Activated CD8-positive, alpha-beta T cell treated with anti-CD3 and anti-CD28 coated beads, Interleukin-2, amount 10 ng/mL, durations not matched to agents 7 days and 5 days (primary cell): Measurements from ENCODE around the gene CFAP221. TPM values are rescaled to one million over a fixed set of nuclear protein-coding genes. Genes with fewer than 3 reads are reported as not detected.
A peak's percentile ranks its signal among the peaks of the same experiment; 100 is the strongest.

Source experiments
- ATAC-seq: fragments of 150-1000 bp; cut with Tn5 transposase; one replicate; pipeline ENCODE4 v1.10.0; 2021; ENCODE audit warnings: moderate library complexity
- CTCF ChIA-PET: fragments of 350-600 bp; sonication (Branson Sonifier 250); formaldehyde crosslinking; loops from one replicate; lab custom pipeline; 2021; ENCODE audit warnings: antibody characterized with exemption; lab: Charles Lee
- POLR2A ChIA-PET: fragments of 350-600 bp; sonication (Branson Sonifier 250); formaldehyde crosslinking; loops from one replicate; lab custom pipeline; 2021; ENCODE audit warnings: antibody characterized with exemption; lab: Charles Lee
- DNase-seq: peaks from one replicate; pipeline ENCODE4 v3.0.0-alpha.2; 2020
- H3K27ac Mint-ChIP-seq: one replicate; pipeline ENCODE4 v1.8.0; 2021; ENCODE audit warnings: mild to moderate bottlenecking, mixed read lengths
- H3K27me3 Mint-ChIP-seq: one replicate; pipeline ENCODE4 v1.8.0; 2021; ENCODE audit warnings: low read depth, mixed read lengths
- H3K36me3 Mint-ChIP-seq: one replicate; pipeline ENCODE4 v1.8.0; 2021; ENCODE audit warnings: low read depth, mixed read lengths
- H3K4me1 Mint-ChIP-seq: one replicate; pipeline ENCODE4 v1.8.0; 2021; ENCODE audit warnings: low read depth, mixed read lengths
- H3K4me3 Mint-ChIP-seq: one replicate; pipeline ENCODE4 v1.8.0; 2021; ENCODE audit warnings: mild to moderate bottlenecking, mixed read lengths
- H3K9me3 Mint-ChIP-seq: one replicate; pipeline ENCODE4 v1.8.0; 2022; ENCODE audit warnings: mixed read lengths; ENCODE audit not compliant: insufficient read depth
- total RNA-seq, 2 experiments: library from RNA; stranded (reverse); gene quantifications; one replicate each; pipeline ENCODE4 v1.2.3, GENCODE V29; 2021

CFAP221 gene
- total RNA-seq, 2 experiments from 2014 or later = not detected

- peaks cover 7% of the 10 kb centered on the region for H3K36me3 Mint-ChIP-seq
- no peaks in the 10 kb centered on the region for H3K27me3 Mint-ChIP-seq
- no peak for DNase-seq
- no peak overlapping the region for H3K27ac Mint-ChIP-seq
- no peak overlapping the region for H3K4me3 Mint-ChIP-seq
- CTCF ChIA-PET = no interaction called here
- POLR2A ChIA-PET = no interaction called here
- ATAC-seq = no peak
- no peaks in the 10 kb centered on the region for H3K9me3 Mint-ChIP-seq
- peaks cover 15% of the 10 kb centered on the region for H3K4me1 Mint-ChIP-seq
Observed at GRCh38 chr2:119684518-119684917, 140.3 kb downstream of the CFAP221 start.

- Mint-ChIP-seq H3K27ac (no peak overlapping the region), H3K27me3 (no peaks in the 10 kb centered on the region), H3K36me3 (peaks cover 3% of the 10 kb centered on the region), H3K4me3 (no peak overlapping the region), H3K9me3 (no peaks in the 10 kb centered on the region), H3K4me1 (no peaks in the 10 kb centered on the region)
- ChIA-PET POLR2A (no interaction called here), CTCF (no interaction called here)
- ATAC-seq (no peak), DNase-seq (no peak)
Observed at GRCh38 chr2:119688616-119689015, 144.4 kb downstream of the CFAP221 start.

- Mint-ChIP-seq H3K9me3 (no peaks in the 10 kb centered on the region), H3K27me3 (no peaks in the 10 kb centered on the region), H3K4me1 (no peaks in the 10 kb centered on the region), H3K4me3 (no peak overlapping the region), H3K27ac (no peak overlapping the region), H3K36me3 (peaks cover 3% of the 10 kb centered on the region)
- ATAC-seq (no peak), DNase-seq (no peak)
- ChIA-PET POLR2A (no interaction called here), CTCF (no interaction called here)
Observed at GRCh38 chr2:119689218-119689617, 145.0 kb downstream of the CFAP221 start.

GRCh38 chr2:119691189-119691588 lies 146.9 kb downstream of the CFAP221 start:
- Mint-ChIP-seq H3K4me1 (peaks cover 10% of the 10 kb centered on the region), H3K36me3 (peaks cover 3% of the 10 kb centered on the region), H3K9me3 (no peaks in the 10 kb centered on the region), H3K27me3 (no peaks in the 10 kb centered on the region), H3K4me3 (no peak overlapping the region), H3K27ac (no peak overlapping the region)
- no peak for ATAC-seq
- no peak for DNase-seq
- ChIA-PET POLR2A (no interaction called here), CTCF (interaction anchor here (1.0 kb wide), 1 partner anchor 484 kb away, joined by 3 read pairs; no protein-coding TSS in a partner anchor)

GRCh38 chr2:119691651-119692245 lies 147.5 kb downstream of the CFAP221 start:
- ChIA-PET CTCF (interaction anchor here (1.0 to 1.2 kb wide), 2 partner anchors 11 to 483 kb away, joined by 3 read pairs; no protein-coding TSS in a partner anchor), POLR2A (no interaction called here)
- Mint-ChIP-seq H3K27ac (no peak overlapping the region), H3K4me3 (no peak overlapping the region), H3K4me1 (peaks cover 13% of the 10 kb centered on the region), H3K27me3 (no peaks in the 10 kb centered on the region), H3K9me3 (no peaks in the 10 kb centered on the region), H3K36me3 (peaks cover 3% of the 10 kb centered on the region)
- DNase-seq = no peak
- ATAC-seq = no peak

GRCh38 chr2:119692310-119692709 lies 148.1 kb downstream of the CFAP221 start:
- ChIA-PET CTCF (interaction anchor here (1.0 to 1.2 kb wide), 2 partner anchors 11 to 483 kb away, joined by 3 read pairs; no protein-coding TSS in a partner anchor), POLR2A (no interaction called here)
- no peak for DNase-seq
- ATAC-seq = no peak
- no peaks in the 10 kb centered on the region for H3K27me3 Mint-ChIP-seq
- H3K36me3 Mint-ChIP-seq = peaks cover 3% of the 10 kb centered on the region
- H3K9me3 Mint-ChIP-seq = no peaks in the 10 kb centered on the region
- H3K4me1 Mint-ChIP-seq = peaks cover 13% of the 10 kb centered on the region
- H3K4me3 Mint-ChIP-seq = no peak overlapping the region
- no peak overlapping the region for H3K27ac Mint-ChIP-seq

- CTCF ChIA-PET = interaction anchor here (1.2 kb wide), 1 partner anchor 10 kb away, joined by 3 read pairs; no protein-coding TSS in a partner anchor
- DNase-seq (no peak), ATAC-seq (no peak)
- H3K4me3 Mint-ChIP-seq = no peak overlapping the region
- no peaks in the 10 kb centered on the region for H3K27me3 Mint-ChIP-seq
- peaks cover 3% of the 10 kb centered on the region for H3K36me3 Mint-ChIP-seq
- H3K4me1 Mint-ChIP-seq = peaks cover 19% of the 10 kb centered on the region
- no peak overlapping the region for H3K27ac Mint-ChIP-seq
- POLR2A ChIA-PET = no interaction called here
- H3K9me3 Mint-ChIP-seq = no peaks in the 10 kb centered on the region
Observed at GRCh38 chr2:119692954-119693353, 148.7 kb downstream of the CFAP221 start.

- H3K27ac Mint-ChIP-seq = no peak overlapping the region
- CTCF ChIA-PET = no interaction called here
Observed at GRCh38 chr2:119693567-119693966, 149.3 kb downstream of the CFAP221 start.

GRCh38 chr2:119693967-119694366 lies 149.7 kb downstream of the CFAP221 start:
- Mint-ChIP-seq H3K27ac (no peak overlapping the region), H3K36me3 (peaks cover 3% of the 10 kb centered on the region), H3K9me3 (no peaks in the 10 kb centered on the region), H3K4me3 (no peak overlapping the region), H3K4me1 (peaks cover 23% of the 10 kb centered on the region), H3K27me3 (no peaks in the 10 kb centered on the region)
- ChIA-PET CTCF (no interaction called here), POLR2A (no interaction called here)
- DNase-seq (no peak), ATAC-seq (no peak)

More at GRCh38 chr2:119693567-119693966, 149.3 kb downstream of the CFAP221 start:
- POLR2A ChIA-PET = no interaction called here
- DNase-seq = no peak
- Mint-ChIP-seq H3K4me3 (no peak overlapping the region), H3K9me3 (no peaks in the 10 kb centered on the region), H3K4me1 (peaks cover 23% of the 10 kb centered on the region), H3K27me3 (no peaks in the 10 kb centered on the region), H3K36me3 (peaks cover 3% of the 10 kb centered on the region)
- ATAC-seq = no peak

GRCh38 chr2:119694470-119694844 lies 150.2 kb downstream of the CFAP221 start:
- H3K27ac Mint-ChIP-seq = no peak overlapping the region
- ChIA-PET POLR2A (interaction anchor here (0.8 kb wide), 1 partner anchor 16 kb away, joined by 3 read pairs; the partner anchor contains the start of gene TMEM177), CTCF (interaction anchor here (0.8 to 1.6 kb wide), 2 partner anchors 10 to 481 kb away, joined by 3 to 6 read pairs; no protein-coding TSS in a partner anchor)
- H3K4me3 Mint-ChIP-seq = no peak overlapping the region
- no peaks in the 10 kb centered on the region for H3K36me3 Mint-ChIP-seq
- no peak for ATAC-seq
- DNase-seq = no peak
- no peaks in the 10 kb centered on the region for H3K27me3 Mint-ChIP-seq
- peaks cover 23% of the 10 kb centered on the region for H3K4me1 Mint-ChIP-seq
- H3K9me3 Mint-ChIP-seq = no peaks in the 10 kb centered on the region

- peak; percentile 32 for ATAC-seq
- H3K4me1 Mint-ChIP-seq = peaks cover 23% of the 10 kb centered on the region
- no peaks in the 10 kb centered on the region for H3K27me3 Mint-ChIP-seq
- H3K4me3 Mint-ChIP-seq = no peak overlapping the region
- ChIA-PET POLR2A (interaction anchor here (0.8 kb wide), 1 partner anchor 16 kb away, joined by 3 read pairs; the partner anchor contains the start of gene TMEM177), CTCF (interaction anchor here (0.8 to 1.6 kb wide), 2 partner anchors 9 to 481 kb away, joined by 3 to 6 read pairs; no protein-coding TSS in a partner anchor)
- H3K27ac Mint-ChIP-seq = no peak overlapping the region
- DNase-seq = no peak
- no peaks in the 10 kb centered on the region for H3K9me3 Mint-ChIP-seq
- no peaks in the 10 kb centered on the region for H3K36me3 Mint-ChIP-seq
Observed at GRCh38 chr2:119694845-119695521, 150.7 kb downstream of the CFAP221 start.

- ChIA-PET POLR2A (no interaction called here), CTCF (interaction anchor here (1.2 to 1.6 kb wide), 2 partner anchors 8 to 479 kb away, joined by 4 to 6 read pairs; no protein-coding TSS in a partner anchor)
- H3K9me3 Mint-ChIP-seq = no peaks in the 10 kb centered on the region
- peaks cover 23% of the 10 kb centered on the region for H3K4me1 Mint-ChIP-seq
- no peaks in the 10 kb centered on the region for H3K27me3 Mint-ChIP-seq
- H3K36me3 Mint-ChIP-seq = no peaks in the 10 kb centered on the region
- no peak for ATAC-seq
- H3K27ac Mint-ChIP-seq = no peak overlapping the region
- no peak for DNase-seq
- H3K4me3 Mint-ChIP-seq = no peak overlapping the region
Observed at GRCh38 chr2:119696005-119696404, 151.8 kb downstream of the CFAP221 start.
